ENCODE measurements around the gene TAOK3.

DNA sequence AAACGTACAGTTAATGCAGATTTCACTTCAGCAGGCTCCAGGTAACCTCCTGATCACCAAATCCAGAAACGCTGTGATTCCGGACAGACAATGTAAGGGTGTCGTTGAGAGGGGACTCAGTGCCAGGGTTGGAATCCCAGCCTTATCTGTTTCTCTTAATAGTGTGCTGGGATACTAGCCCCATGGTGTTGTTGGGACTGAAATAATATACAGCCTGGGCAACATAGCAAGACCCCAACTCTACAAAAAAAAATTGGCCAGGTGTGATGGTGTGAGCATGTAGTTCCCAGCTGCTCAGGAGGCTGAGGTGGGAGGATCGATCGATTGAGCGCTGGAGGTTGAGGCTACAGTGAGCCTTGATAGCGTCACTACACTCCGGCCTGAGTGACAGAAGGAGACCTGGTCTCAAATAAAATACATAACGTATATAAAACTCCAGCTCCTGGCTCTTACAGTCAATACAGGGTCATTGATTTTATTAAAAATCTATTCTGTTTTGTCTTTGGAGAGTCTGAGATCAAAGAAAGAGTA is 235.5 kb downstream of the TAOK3 start:
- no peak for TF ChIP-seq POLR2AphosphoS5 (IDR thresholded peaks at IDR 0.05)
- TF ChIP-seq, protein P1, sequence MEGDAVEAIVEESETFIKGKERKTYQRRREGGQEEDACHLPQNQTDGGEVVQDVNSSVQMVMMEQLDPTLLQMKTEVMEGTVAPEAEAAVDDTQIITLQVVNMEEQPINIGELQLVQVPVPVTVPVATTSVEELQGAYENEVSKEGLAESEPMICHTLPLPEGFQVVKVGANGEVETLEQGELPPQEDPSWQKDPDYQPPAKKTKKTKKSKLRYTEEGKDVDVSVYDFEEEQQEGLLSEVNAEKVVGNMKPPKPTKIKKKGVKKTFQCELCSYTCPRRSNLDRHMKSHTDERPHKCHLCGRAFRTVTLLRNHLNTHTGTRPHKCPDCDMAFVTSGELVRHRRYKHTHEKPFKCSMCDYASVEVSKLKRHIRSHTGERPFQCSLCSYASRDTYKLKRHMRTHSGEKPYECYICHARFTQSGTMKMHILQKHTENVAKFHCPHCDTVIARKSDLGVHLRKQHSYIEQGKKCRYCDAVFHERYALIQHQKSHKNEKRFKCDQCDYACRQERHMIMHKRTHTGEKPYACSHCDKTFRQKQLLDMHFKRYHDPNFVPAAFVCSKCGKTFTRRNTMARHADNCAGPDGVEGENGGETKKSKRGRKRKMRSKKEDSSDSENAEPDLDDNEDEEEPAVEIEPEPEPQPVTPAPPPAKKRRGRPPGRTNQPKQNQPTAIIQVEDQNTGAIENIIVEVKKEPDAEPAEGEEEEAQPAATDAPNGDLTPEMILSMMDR (IDR thresholded peaks at IDR 0.05), result no peak

All from stomach (tissue), 4 donors.